SK-N-MC (cell line): ENCODE data around the gene KCNQ1.

Experiments used
- EZH2 ChIP-seq: fragments of 200-600 bp; sonication (generic); IDR thresholded peaks from one replicate; pipeline ENCODE4 v1.6.1; 2017; ENCODE audit warnings: antibody characterized with exemption
- FOXP2 ChIP-seq: optimal IDR thresholded peaks from 2 replicates; pipeline ENCODE3; 2011; ENCODE audit warnings: mild to moderate bottlenecking, moderate library complexity; ENCODE audit not compliant: insufficient read depth; ENCODE audit errors: extremely low read length, control extremely low read depth
- POLR2AphosphoS5 ChIP-seq: IDR thresholded peaks from 2 replicates; pipeline ENCODE4 v1.6.1; 2012; ENCODE audit warnings: mild to moderate bottlenecking, low read depth, low read length, borderline replicate concordance

- TF ChIP-seq EZH2 (no peak), POLR2AphosphoS5 (no peak), FOXP2 (no peak)
Measured at GRCh38 chr11:2870969-2871680, 426.3 kb downstream of the KCNQ1 start.
